Gastrocnemius medialis (tissue), 4 donors: Measurements from ENCODE around the gene WDR5. TPM values are rescaled to one million over a fixed set of nuclear protein-coding genes. Genes with fewer than 3 reads are reported as not detected.

Experiments used
- ATAC-seq, 2 donors: fragments of 150-250 bp; one replicate each; pipeline ENCODE4 v1.9.1; 2016
- DNase-seq, 2 donors: peaks; one replicate each; pipeline ENCODE4 v3.0.0-alpha.2; 2019
- H3K27ac ChIP-seq, 4 donors: fragments of 200-600 bp; sonication (generic); 1 replicate in 1 of 4; 2 replicates in 3 of 4; pipeline ENCODE4 v1.5.1; 2016 to 2018; ENCODE audit warnings: mild to moderate bottlenecking in 2 of 4, moderate library complexity in 1 of 4
- H3K27me3 ChIP-seq, 3 donors: fragments of 200-600 bp; sonication (generic) in 2 of 3; 1 replicate in 1 of 3; 2 replicates in 2 of 3; pipeline versions ENCODE4 v1.5.1 to v1.6.0; 2016 to 2019; ENCODE audit warnings: mild to moderate bottlenecking in 1 of 3, moderate library complexity in 1 of 3
- H3K36me3 ChIP-seq, 2 donors: fragments of 200-600 bp; sonication (generic) in 1 of 2; one replicate each; pipeline ENCODE4 v1.5.1; 2017 to 2018
- H3K4me1 ChIP-seq, 2 donors: fragments of 200-600 bp; sonication (generic) in 1 of 2; one replicate each; pipeline ENCODE4 v1.5.1; 2016 to 2017; ENCODE audit warnings: mild to moderate bottlenecking in 2 of 2
- H3K4me3 ChIP-seq, 4 donors: fragments of 200-600 bp; sonication (generic) in 3 of 4; 1 replicate in 1 of 4; 2 replicates in 3 of 4; pipeline ENCODE4 v1.5.1; 2016 to 2019; ENCODE audit warnings: mild to moderate bottlenecking in 2 of 4
- H3K9me3 ChIP-seq, 3 donors: fragments of 200-600 bp; sonication (generic) in 2 of 3; 1 replicate in 1 of 3; 2 replicates in 2 of 3; pipeline ENCODE4 v1.5.1; 2016 to 2019
- CTCF ChIP-seq, 5 experiments: fragments of 450-650 bp in 3 of 5; fragments of 200-600 bp in 2 of 5; sonication (generic) in 2 of 5; IDR thresholded peaks in 4 of 5; conservative IDR thresholded peaks in 1 of 5; 1 replicate in 4 of 5; 2 replicates in 1 of 5; pipeline ENCODE4 v1.5.1; 2016 to 2019; ENCODE audit warnings: antibody characterized with exemption in 5 of 5, mild to moderate bottlenecking in 3 of 5, moderate library complexity in 3 of 5
- POLR2A ChIP-seq, 2 donors: fragments of 450-650 bp; IDR thresholded peaks; one replicate each; pipeline ENCODE4 v1.6.1; 2017; ENCODE audit warnings: antibody characterized with exemption in 2 of 2, mild to moderate bottlenecking in 2 of 2, moderate library complexity in 2 of 2
- in situ Hi-C, 4 donors: fragments of 200-750 bp; cut with MboI; loops; one replicate each; pipeline versions ENCODE4 v1.15.0 to v1.8.0; 2017; ENCODE audit warnings: low sequenced_read_pairs in 4 of 4
- intact Hi-C: fragments of 100-400 bp; cut with DNase I; formaldehyde crosslinking; loops from one replicate; pipeline ENCODE4 v1.15.1; 2023; ENCODE audit warnings: low total_unique reads
- total RNA-seq, 4 donors: library from RNA; depleted of rRNA; stranded (reverse); fragments of >200 nt; gene quantifications; one replicate each; pipeline versions ENCODE4 v1.1.0 to v1.2.3, GENCODE V29; 2016

Gene WDR5
- total RNA-seq, 4 donors from 2014 or later = 19.8 to 39.3 (median 31.9) TPM

GRCh38 chr9:134206311-134207300 lies 70.7 kb downstream of the WDR5 start:
- in situ Hi-C loops = no loop called here
- no peaks in the 10 kb centered on the region for H3K9me3 ChIP-seq
- H3K27me3 ChIP-seq = no peaks in the 10 kb centered on the region
- H3K27ac ChIP-seq = peak overlapping the region in 2 of 4 donors; percentile 15 to 30
- DNase-seq (peak; percentile 1 to 11), ATAC-seq (no peak)
- peaks cover 36 to 41% of the 10 kb centered on the region in 2 donors for H3K4me1 ChIP-seq
- TF ChIP-seq CTCF (IDR thresholded peaks at IDR 0.05 in 4 of 5, conservative IDR thresholded peaks at IDR 0.05 in 1 of 5) (no peak), POLR2A (IDR thresholded peaks at IDR 0.05) (no peak)
- intact Hi-C loops = loop anchor here (10.0 kb wide), 1 partner anchor 118 kb away; the partner anchor contains the start of gene RXRA
- H3K36me3 ChIP-seq = no peaks in the 10 kb centered on the region
- no peak overlapping the region for H3K4me3 ChIP-seq

GRCh38 chr9:134208310-134208841 lies 72.5 kb downstream of the WDR5 start:
- DNase-seq (peak; percentile 88 to 96), ATAC-seq (peak; percentile 87 to 88)
- intact Hi-C loops (loop anchor here (1.0 to 10.0 kb wide), 2 partner anchors 44 to 116 kb away; partner anchors contain the start of genes RNU6ATAC and RXRA), in situ Hi-C loops (no loop called here)
- peaks cover 36 to 41% of the 10 kb centered on the region in 2 donors for H3K4me1 ChIP-seq
- H3K9me3 ChIP-seq = no peaks in the 10 kb centered on the region
- H3K27me3 ChIP-seq = no peaks in the 10 kb centered on the region
- no peaks in the 10 kb centered on the region for H3K36me3 ChIP-seq
- TF ChIP-seq CTCF (IDR thresholded peaks at IDR 0.05 in 4 of 5, conservative IDR thresholded peaks at IDR 0.05 in 1 of 5) = no peak
- no peak for TF ChIP-seq POLR2A (IDR thresholded peaks at IDR 0.05)
- peak overlapping the region; percentile 70 to 82 (median 79) for H3K27ac ChIP-seq
- H3K4me3 ChIP-seq = no peak overlapping the region

- H3K4me3 ChIP-seq = no peak overlapping the region
- peaks cover 36 to 41% of the 10 kb centered on the region in 2 donors for H3K4me1 ChIP-seq
- H3K27ac ChIP-seq = peak overlapping the region; percentile 70 to 82 (median 79)
- intact Hi-C loops = loop anchor here (1.0 to 10.0 kb wide), 2 partner anchors 45 to 116 kb away; partner anchors contain the start of genes RNU6ATAC and RXRA
- no peaks in the 10 kb centered on the region for H3K27me3 ChIP-seq
- in situ Hi-C loops = no loop called here
- TF ChIP-seq POLR2A (IDR thresholded peaks at IDR 0.05) (no peak), CTCF (IDR thresholded peaks at IDR 0.05 in 4 of 5, conservative IDR thresholded peaks at IDR 0.05 in 1 of 5) (no peak)
- H3K36me3 ChIP-seq = no peaks in the 10 kb centered on the region
- no peaks in the 10 kb centered on the region for H3K9me3 ChIP-seq
- DNase-seq = peak in 1 of 2 donors; percentile 1
- no peak for ATAC-seq
Observed at GRCh38 chr9:134208981-134209725, 73.3 kb downstream of the WDR5 start.

Other genes with a start within 250 kb of the WDR5 start
- gene VAV2, start 143.8 kb upstream of the WDR5 start, total RNA-seq = 1 to 10 TPM in 2 of 4 donors, under 1 TPM in 2; 0.51 to 1.2 (median 0.97) TPM
- gene BRD3OS, start 110.6 kb upstream of the WDR5 start, total RNA-seq = 1 to 10 TPM in 3 of 4 donors, under 1 TPM in 1; 0.76 to 9.3 (median 5.8) TPM
- 10 to 100 TPM; 10.8 to 21.5 (median 16.5) TPM for gene BRD3, start 68.1 kb upstream of the WDR5 start, total RNA-seq
- not detected for gene RNU6ATAC, start 28.5 kb downstream of the WDR5 start, total RNA-seq
- gene RXRA, start 190.4 kb downstream of the WDR5 start, total RNA-seq = 100 to 1,000 TPM in 3 of 4 donors, 10 to 100 TPM in 1; 70.8 to 224 (median 160) TPM